Muscle of leg (tissue), 11 donors: ENCODE measurements around the gene NTSR1. TPM values are rescaled to one million over a fixed set of nuclear protein-coding genes. Genes with fewer than 3 reads are reported as not detected.

ENCODE experiments used
- DNase-seq: peaks from one replicate; pipeline ENCODE4 v3.0.0; 2013
- H3K27ac ChIP-seq: one replicate; pipeline ENCODE4 v1.5.1; 2013; ENCODE audit warnings: mild to moderate bottlenecking, low read length, control low read depth
- H3K27me3 ChIP-seq: one replicate; pipeline ENCODE4 v1.6.1; 2013; ENCODE audit warnings: low read length; ENCODE audit not compliant: control insufficient read depth, insufficient read depth
- H3K36me3 ChIP-seq: one replicate; pipeline ENCODE4 v1.6.1; 2013; ENCODE audit warnings: low read length; ENCODE audit not compliant: control insufficient read depth, insufficient read depth
- H3K4me1 ChIP-seq: one replicate; pipeline ENCODE4 v1.6.1; 2013; ENCODE audit warnings: low read length; ENCODE audit not compliant: control insufficient read depth, insufficient read depth
- H3K4me3 ChIP-seq: one replicate; pipeline ENCODE4 v1.5.1; 2013; ENCODE audit warnings: low read length, control low read depth
- H3K9me3 ChIP-seq: replicated peaks from 2 replicates; pipeline ENCODE4 v1.6.1; 2013; ENCODE audit warnings: low read depth, low read length; ENCODE audit not compliant: control insufficient read depth
- WGBS: methylation state at CpG from one replicate; pipeline ENCODE4 v1.1.5; 2013; ENCODE audit warnings: missing lambda C conversion rate; ENCODE audit not compliant: insufficient coverage; 5-methylcytosine and 5-hydroxymethylcytosine counted together
- polyA plus RNA-seq, 8 donors: library from polyadenylated mRNA; unstranded; fragments of 120-200 nt; gene quantifications; one replicate each; pipeline versions ENCODE4 v1.2.1 to v1.2.3, GENCODE V29; 2013; ENCODE audit warnings: inconsistent platforms in 1 of 8, low replicate concordance in 1 of 8; ENCODE audit not compliant: insufficient read length in 8 of 8, insufficient read depth in 1 of 8
- total RNA-seq: library from RNA; stranded (reverse); fragments of 120-200 nt; gene quantifications from one replicate; pipeline ENCODE4 v1.2.4, GENCODE V29; 2013

NTSR1 gene
- total and polyA plus RNA-seq, 9 donors: 0.04 to 0.27 (median 0.18) TPM

- no peak for DNase-seq
- 96% methylated on average over 4 of the region's 4 CpGs for WGBS
- no peaks in the 10 kb centered on the region for H3K36me3 ChIP-seq
- H3K27ac ChIP-seq: no peak overlapping the region
- H3K4me1 ChIP-seq: peaks cover 38% of the 10 kb centered on the region
- no peaks in the 10 kb centered on the region for H3K9me3 ChIP-seq
- peaks cover 5% of the 10 kb centered on the region for H3K27me3 ChIP-seq
- H3K4me3 ChIP-seq: no peak overlapping the region
These were observed 54.8 kb downstream of the NTSR1 start for GRCh38 chr20:62763404-62763803.

DNA sequence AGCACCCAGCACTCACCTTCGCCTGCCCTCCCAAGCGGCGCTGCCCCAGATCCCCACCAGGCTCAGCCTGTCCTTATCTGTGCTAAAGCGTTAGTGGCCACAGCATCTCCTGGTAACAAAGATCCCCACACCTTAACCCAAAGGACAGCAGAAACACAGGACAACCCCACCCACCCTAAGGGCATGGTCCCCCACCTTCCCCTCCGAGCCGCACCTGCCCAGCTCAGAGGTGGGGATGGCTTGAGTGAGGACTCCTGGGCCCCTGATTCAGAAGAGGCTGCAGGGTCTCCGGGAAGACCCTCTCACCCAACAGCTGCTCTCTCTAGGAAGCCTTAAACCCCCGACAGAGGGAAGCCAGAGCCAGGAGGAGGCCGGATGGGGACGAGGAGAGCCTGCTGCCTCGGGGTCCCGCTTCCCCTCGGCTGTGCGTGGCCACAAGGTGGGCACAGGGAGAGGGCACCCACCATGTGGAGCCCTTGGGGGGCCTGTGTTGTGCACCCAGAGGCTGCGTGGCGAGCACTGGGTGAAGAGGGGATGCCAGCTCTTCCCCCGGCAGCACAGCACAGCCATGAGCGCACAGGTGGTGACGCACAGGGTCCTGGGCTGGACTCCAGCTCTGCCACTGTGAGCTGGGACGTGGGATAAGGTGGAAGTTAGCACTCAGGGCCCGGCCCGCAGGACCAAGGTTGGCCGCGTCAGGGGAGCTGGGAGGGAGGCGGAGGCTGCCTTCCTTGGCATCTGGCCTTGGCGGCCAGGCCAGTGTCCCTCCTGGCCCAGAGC, 55.7 kb downstream of the NTSR1 start:
- Histone ChIP-seq H3K36me3 (no peaks in the 10 kb centered on the region), H3K4me3 (no peak overlapping the region), H3K27me3 (peaks cover 7% of the 10 kb centered on the region), H3K9me3 (no peaks in the 10 kb centered on the region), H3K27ac (no peak overlapping the region), H3K4me1 (peaks cover 41% of the 10 kb centered on the region)
- 86% methylated on average over 21 of the region's 26 CpGs for WGBS
- DNase-seq: no peak

GRCh38 chr20:62765021-62765420, 56.4 kb downstream of the NTSR1 start:
- peaks cover 37% of the 10 kb centered on the region for H3K4me1 ChIP-seq
- DNase-seq: no peak
- no peak overlapping the region for H3K4me3 ChIP-seq
- H3K27me3 ChIP-seq: peaks cover 7% of the 10 kb centered on the region
- H3K9me3 ChIP-seq: no peaks in the 10 kb centered on the region
- H3K36me3 ChIP-seq: no peaks in the 10 kb centered on the region
- 63% methylated on average over 5 of the region's 6 CpGs for WGBS
- H3K27ac ChIP-seq: no peak overlapping the region

DNA sequence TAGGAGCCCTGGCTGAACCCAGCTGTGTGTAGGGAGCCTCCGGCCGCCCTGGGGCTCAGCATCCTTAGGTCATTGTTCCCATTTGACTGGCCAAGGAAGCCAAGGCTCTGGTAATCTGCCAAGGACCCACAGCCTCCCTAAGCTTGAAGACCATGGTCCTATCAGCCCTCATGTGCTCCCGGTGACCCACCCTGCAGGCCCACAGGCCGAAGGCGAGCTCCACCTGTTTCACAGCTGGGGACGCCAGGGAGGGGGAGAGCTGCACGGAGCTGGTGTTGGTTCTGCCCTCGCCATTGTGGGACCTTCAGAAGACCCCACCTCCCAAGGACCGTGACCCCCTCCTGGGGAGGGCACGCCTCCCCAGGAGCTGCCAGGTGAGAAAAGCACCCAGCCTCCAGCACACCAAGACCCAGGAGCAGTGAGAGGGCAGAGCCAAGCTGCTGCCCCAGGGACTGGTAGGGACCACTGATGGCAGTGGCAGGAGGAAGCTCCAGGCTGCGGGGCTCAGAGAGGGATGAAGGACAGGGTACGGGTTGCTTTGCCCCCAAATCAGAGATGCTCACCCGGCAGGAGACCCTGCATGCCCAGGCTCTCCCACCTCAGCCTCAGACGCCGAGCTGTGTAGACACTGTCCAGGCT, 56.9 kb downstream of the NTSR1 start:
- no peak overlapping the region for H3K4me3 ChIP-seq
- no peak overlapping the region for H3K27ac ChIP-seq
- no peak for DNase-seq
- H3K4me1 ChIP-seq: peaks cover 34% of the 10 kb centered on the region
- no peaks in the 10 kb centered on the region for H3K9me3 ChIP-seq
- WGBS: 71% methylated on average over 11 of the region's 15 CpGs
- H3K36me3 ChIP-seq: no peaks in the 10 kb centered on the region
- peaks cover 7% of the 10 kb centered on the region for H3K27me3 ChIP-seq

DNA sequence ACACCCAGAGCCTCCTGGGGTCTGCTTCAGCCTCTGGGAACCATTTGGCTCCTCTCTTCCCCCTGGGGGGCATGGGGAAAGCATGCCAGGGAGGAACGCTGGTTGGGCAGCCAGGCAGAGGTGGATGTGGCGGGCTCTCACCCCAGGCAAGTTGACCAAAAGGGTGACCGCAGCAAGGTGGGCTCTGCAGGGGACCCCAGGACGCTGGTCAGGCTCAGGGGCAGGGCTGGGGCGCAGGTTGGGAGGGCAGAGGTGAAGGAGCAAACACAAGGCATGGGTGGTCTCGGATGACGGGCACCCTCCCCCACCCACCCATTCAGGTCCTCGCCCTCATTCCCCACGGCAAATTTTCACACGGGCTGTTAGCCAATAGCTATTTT, 57.4 kb downstream of the NTSR1 start:
- Histone ChIP-seq H3K36me3 (no peaks in the 10 kb centered on the region), H3K4me3 (no peak overlapping the region), H3K4me1 (peaks cover 34% of the 10 kb centered on the region), H3K9me3 (no peaks in the 10 kb centered on the region), H3K27me3 (peaks cover 7% of the 10 kb centered on the region), H3K27ac (no peak overlapping the region)
- 62% methylated on average over 2 of the region's 10 CpGs for WGBS
- no peak for DNase-seq

GRCh38 chr20:62766716-62767115, 58.1 kb downstream of the NTSR1 start:
- no peak overlapping the region for H3K4me3 ChIP-seq
- peaks cover 7% of the 10 kb centered on the region for H3K27me3 ChIP-seq
- H3K36me3 ChIP-seq: no peaks in the 10 kb centered on the region
- WGBS: 64% methylated on average over 11 of the region's 16 CpGs
- H3K4me1 ChIP-seq: peaks cover 34% of the 10 kb centered on the region
- no peak for DNase-seq
- no peak overlapping the region for H3K27ac ChIP-seq
- no peaks in the 10 kb centered on the region for H3K9me3 ChIP-seq

GRCh38 chr20:62768234-62768546, 59.6 kb downstream of the NTSR1 start:
- no peak overlapping the region for H3K4me3 ChIP-seq
- H3K36me3 ChIP-seq: no peaks in the 10 kb centered on the region
- no peak overlapping the region for H3K27ac ChIP-seq
- H3K9me3 ChIP-seq: no peaks in the 10 kb centered on the region
- peaks cover 11% of the 10 kb centered on the region for H3K27me3 ChIP-seq
- peaks cover 47% of the 10 kb centered on the region for H3K4me1 ChIP-seq
- 72% methylated on average over 8 of the region's 8 CpGs for WGBS
- no peak for DNase-seq

- WGBS: 38% methylated on average over 13 of the region's 21 CpGs
- DNase-seq: no peak
- H3K9me3 ChIP-seq: no peaks in the 10 kb centered on the region
- H3K27me3 ChIP-seq: peaks cover 14% of the 10 kb centered on the region
- H3K4me1 ChIP-seq: peaks cover 53% of the 10 kb centered on the region
- no peaks in the 10 kb centered on the region for H3K36me3 ChIP-seq
- H3K27ac ChIP-seq: no peak overlapping the region
- H3K4me3 ChIP-seq: no peak overlapping the region
These were observed 60.1 kb downstream of the NTSR1 start for GRCh38 chr20:62768551-62769287.

DNA sequence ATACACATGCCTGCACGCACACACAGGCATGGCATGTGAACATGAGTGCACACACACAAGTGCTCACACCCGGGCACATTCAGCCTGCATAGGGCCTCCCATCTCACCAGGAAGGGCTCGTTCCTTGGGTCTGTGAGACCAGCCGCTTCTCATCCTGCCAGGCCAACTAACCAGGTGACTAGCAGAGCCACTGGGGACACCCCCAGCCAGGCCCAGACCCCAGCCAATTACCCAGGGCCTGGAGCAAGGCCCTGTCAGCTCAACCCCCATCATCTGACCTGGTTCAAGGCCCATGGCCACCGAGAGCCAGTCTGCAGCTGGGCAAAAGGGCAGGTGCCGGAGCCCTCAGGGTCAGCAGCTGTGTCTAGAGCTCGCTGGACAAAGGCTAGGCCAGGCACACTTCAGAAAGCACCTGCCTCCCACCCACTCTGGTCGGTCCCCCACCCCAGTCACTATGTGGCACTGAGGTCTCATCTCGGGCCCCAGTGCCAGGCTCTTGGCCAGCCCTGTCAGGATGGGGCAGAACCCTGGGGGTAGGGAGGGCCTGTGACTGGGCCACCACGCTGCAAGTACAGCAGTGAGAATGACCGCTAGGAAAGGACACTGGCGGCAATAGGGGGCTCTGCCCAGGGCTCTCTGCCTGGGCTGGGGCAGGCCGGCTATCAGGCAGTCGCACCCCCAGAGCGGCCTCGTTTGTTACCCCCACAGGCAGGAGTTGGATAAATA, 60.9 kb downstream of the NTSR1 start:
- H3K4me3 ChIP-seq: no peak overlapping the region
- H3K27ac ChIP-seq: no peak overlapping the region
- 69% methylated on average over 10 of the region's 16 CpGs for WGBS
- peaks cover 60% of the 10 kb centered on the region for H3K4me1 ChIP-seq
- H3K9me3 ChIP-seq: no peaks in the 10 kb centered on the region
- H3K27me3 ChIP-seq: peaks cover 20% of the 10 kb centered on the region
- no peak for DNase-seq
- H3K36me3 ChIP-seq: no peaks in the 10 kb centered on the region
